T follicular helper cell (primary cell): Measurements from ENCODE around the gene DNMT3A.

Experiments used
- DNase-seq: peaks from one replicate; pipeline ENCODE4 v3.0.0-alpha.2; 2020; ENCODE audit warnings: low read depth

The DNMT3A gene

GRCh38 chr2:25324905-25325592 is 16.7 kb downstream of the DNMT3A start:
- no peak for DNase-seq

GRCh38 chr2:25324251-25324650 is 17.5 kb downstream of the DNMT3A start:
- DNase-seq: no peak

- no peak for DNase-seq
Observed at GRCh38 chr2:25323610-25324189, 18.0 kb downstream of the DNMT3A start.

- peak; percentile 63 for DNase-seq
Observed at GRCh38 chr2:25323042-25323514, 18.6 kb downstream of the DNMT3A start.

GRCh38 chr2:25322312-25322711 is 19.4 kb downstream of the DNMT3A start:
- no peak for DNase-seq

GRCh38 chr2:25320077-25320476 is 21.6 kb downstream of the DNMT3A start:
- no peak for DNase-seq

- DNase-seq: no peak
Observed at GRCh38 chr2:25316101-25316500, 25.6 kb downstream of the DNMT3A start.

- DNase-seq: no peak
Observed at GRCh38 chr2:25315316-25315680, 26.4 kb downstream of the DNMT3A start.

- peak; percentile 54 for DNase-seq
Observed at GRCh38 chr2:25314514-25315315, 27.0 kb downstream of the DNMT3A start.

- DNase-seq: no peak
Observed at GRCh38 chr2:25313711-25314513, 27.8 kb downstream of the DNMT3A start.

- DNase-seq: no peak
Observed at GRCh38 chr2:25312958-25313710, 28.6 kb downstream of the DNMT3A start.

- DNase-seq: no peak
Observed at GRCh38 chr2:25311865-25312575, 29.7 kb downstream of the DNMT3A start.

- DNase-seq: no peak
Observed at GRCh38 chr2:25310965-25311864, 30.5 kb downstream of the DNMT3A start.

GRCh38 chr2:25310709-25310964 is 31.1 kb downstream of the DNMT3A start:
- no peak for DNase-seq

- DNase-seq: peak; percentile 55
Observed at GRCh38 chr2:25309402-25309801, 32.3 kb downstream of the DNMT3A start.

GRCh38 chr2:25308599-25308998 is 33.1 kb downstream of the DNMT3A start:
- no peak for DNase-seq

- DNase-seq: no peak
Observed at GRCh38 chr2:25307949-25308557, 33.7 kb downstream of the DNMT3A start.

- no peak for DNase-seq
Observed at GRCh38 chr2:25306777-25307368, 34.9 kb downstream of the DNMT3A start.

GRCh38 chr2:25305775-25306174 is 36.0 kb downstream of the DNMT3A start:
- DNase-seq: no peak
